H1 (cell line): ENCODE data around the gene GRIFIN. TPM values are rescaled to one million over a fixed set of nuclear protein-coding genes. Genes with fewer than 3 reads are reported as not detected.

Experiments
- CTCF ChIA-PET: fragments of 300-600 bp; sonication (Branson Sonifier 250); formaldehyde crosslinking; loops from one replicate; lab custom pipeline; 2021; ENCODE audit not compliant: partially characterized antibody; lab: Charles Lee
- POLR2A ChIA-PET: fragments of 300-600 bp; sonication (Branson Sonifier 250); formaldehyde crosslinking; loops from one replicate; lab custom pipeline; 2021; ENCODE audit warnings: inconsistent platforms; ENCODE audit not compliant: partially characterized antibody; lab: Charles Lee
- DNase-seq, 2 experiments: peaks; one replicate each; pipeline versions ENCODE4 v3.0.0 to v3.0.0-alpha.2; 2010 to 2022; ENCODE audit warnings: low spot score in 2 of 2, low read depth in 1 of 2, mixed read lengths in 1 of 2
- FAIRE-seq: peaks from 2 replicates; lab custom pipeline; 2011; peaks lifted over from hg19 to GRCh38; lab: Jason Lieb, UNC
- H2AFZ ChIP-seq: 2 replicates; pipeline ENCODE4 v1.8.1; 2012; ENCODE audit warnings: low read length, inconsistent platforms
- H2AK5ac ChIP-seq: 2 replicates; pipeline ENCODE4 v1.6.1; 2013; ENCODE audit warnings: low read depth, low read length
- H2BK120ac ChIP-seq: replicated peaks from 2 replicates; pipeline ENCODE3; 2013; ENCODE audit warnings: low read depth, low read length, inconsistent platforms
- H2BK12ac ChIP-seq: 2 replicates; pipeline ENCODE4 v1.6.1; 2013; ENCODE audit warnings: low read depth, low read length
- H2BK15ac ChIP-seq: 2 replicates; pipeline ENCODE4 v1.6.1; 2013; ENCODE audit warnings: low read length
- H2BK20ac ChIP-seq: 2 replicates; pipeline ENCODE4 v1.6.1; 2013; ENCODE audit warnings: low read length
- H2BK5ac ChIP-seq: 2 replicates; pipeline ENCODE4 v1.6.1; 2013; ENCODE audit warnings: low read depth, low read length
- H3K14ac ChIP-seq: 2 replicates; pipeline ENCODE4 v1.6.1; 2013; ENCODE audit warnings: inconsistent platforms; ENCODE audit not compliant: insufficient read length
- H3K18ac ChIP-seq: 2 replicates; pipeline ENCODE4 v1.6.1; 2013; ENCODE audit warnings: low read length; ENCODE audit errors: extremely low read depth
- H3K23ac ChIP-seq: 2 replicates; pipeline ENCODE4 v1.6.1; 2013; ENCODE audit warnings: inconsistent platforms; ENCODE audit not compliant: insufficient read length
- H3K23me2 ChIP-seq: 2 replicates; pipeline ENCODE4 v1.6.1; 2013; ENCODE audit warnings: low read depth, low read length
- H3K27ac ChIP-seq: 2 replicates; pipeline ENCODE4 v1.6.1; 2011; ENCODE audit warnings: low read depth, low read length, inconsistent platforms
- H3K27me3 ChIP-seq, 4 experiments: replicated peaks in 1 of 4; 1 replicate in 1 of 4; 2 replicates in 3 of 4; pipeline versions ENCODE4 v1.6.1 to v1.8.1; 2011 to 2013; ENCODE audit warnings: low read length in 3 of 4, mild to moderate bottlenecking in 3 of 4, inconsistent platforms in 2 of 4, mixed read lengths in 2 of 4, moderate library complexity in 1 of 4; ENCODE audit not compliant: control insufficient read depth in 3 of 4, insufficient read depth in 3 of 4; ENCODE audit errors: extremely low read depth in 1 of 4
- H3K36me3 ChIP-seq, 4 experiments: 2 replicates each; pipeline versions ENCODE4 v1.6.1 to v1.8.1; 2011 to 2013; ENCODE audit warnings: mild to moderate bottlenecking in 4 of 4, low read length in 3 of 4, moderate library complexity in 2 of 4, control low read depth in 1 of 4, inconsistent platforms in 1 of 4; ENCODE audit not compliant: insufficient read depth in 4 of 4, control insufficient read depth in 2 of 4
- H3K4ac ChIP-seq: replicated peaks from 2 replicates; pipeline ENCODE3; 2013; ENCODE audit warnings: low read length, low read depth, mixed read lengths, inconsistent platforms; ENCODE audit not compliant: insufficient read length
- H3K4me1 ChIP-seq, 4 experiments: replicated peaks in 1 of 4; 1 replicate in 1 of 4; 2 replicates in 3 of 4; pipeline versions ENCODE4 v1.6.1 to v1.8.1; 2011 to 2013; ENCODE audit warnings: low read length in 3 of 4, inconsistent platforms in 2 of 4, mixed read lengths in 1 of 4; ENCODE audit not compliant: insufficient read depth in 4 of 4, control insufficient read depth in 3 of 4
- H3K4me2 ChIP-seq, 2 experiments: 2 replicates each; pipeline versions ENCODE4 v1.6.1 to v1.8.1; 2011 to 2013; ENCODE audit warnings: low read depth in 2 of 2, low read length in 2 of 2, control low read depth in 1 of 2, inconsistent platforms in 1 of 2, mild to moderate bottlenecking in 1 of 2; ENCODE audit not compliant: insufficient read depth in 1 of 2
- H3K4me3 ChIP-seq, 4 experiments: fragments of 200-600, 300-600 bp in 1 of 4; sonication (generic), shearing (Covaris generic), sonication (Bioruptor Twin) in 1 of 4; 2 replicates each; pipeline versions ENCODE4 v1.5.1 to v1.8.1; 2011 to 2016; ENCODE audit warnings: low read length in 4 of 4, low read depth in 3 of 4, control low read depth in 2 of 4, inconsistent platforms in 2 of 4, mild to moderate bottlenecking in 2 of 4, mixed read lengths in 1 of 4, moderate library complexity in 1 of 4; ENCODE audit not compliant: insufficient read depth in 2 of 4; ENCODE audit errors: extremely low read depth in 1 of 4
- H3K56ac ChIP-seq: replicated peaks from 2 replicates; pipeline ENCODE3; 2013; ENCODE audit warnings: low read depth, mild to moderate bottlenecking, mixed read lengths, low read length, inconsistent platforms; ENCODE audit not compliant: insufficient read length
- H3K79me1 ChIP-seq: 2 replicates; pipeline ENCODE4 v1.6.1; 2013; ENCODE audit warnings: low read depth, low read length, control low read depth
- H3K79me2 ChIP-seq, 2 experiments: 2 replicates each; pipeline versions ENCODE4 v1.6.1 to v1.8.1; 2012 to 2013; ENCODE audit warnings: low read length in 2 of 2, mild to moderate bottlenecking in 2 of 2, inconsistent platforms in 1 of 2; ENCODE audit not compliant: insufficient read depth in 2 of 2, control insufficient read depth in 1 of 2
- H3K9ac ChIP-seq, 4 experiments: replicated peaks in 1 of 4; 1 replicate in 1 of 4; 2 replicates in 3 of 4; pipeline versions ENCODE4 v1.6.1 to v1.8.1; 2011 to 2013; ENCODE audit warnings: low read depth in 3 of 4, low read length in 3 of 4, control low read depth in 2 of 4, mild to moderate bottlenecking in 2 of 4, moderate library complexity in 2 of 4, inconsistent platforms in 1 of 4; ENCODE audit errors: extremely low read depth in 1 of 4
- H3K9me3 ChIP-seq, 2 experiments: 2 replicates each; pipeline versions ENCODE4 v1.6.1 to v1.8.1; 2012 to 2013; ENCODE audit warnings: mild to moderate bottlenecking in 2 of 2, moderate library complexity in 2 of 2, control low read depth in 1 of 2, inconsistent platforms in 1 of 2, low read depth in 1 of 2, low read length in 1 of 2, mixed read lengths in 1 of 2; ENCODE audit not compliant: insufficient read depth in 2 of 2
- H4K20me1 ChIP-seq, 2 experiments: replicated peaks in 1 of 2; 2 replicates each; pipeline versions ENCODE3 to v1.8.1; 2011 to 2013; ENCODE audit warnings: inconsistent platforms in 2 of 2, low read length in 2 of 2, mild to moderate bottlenecking in 1 of 2; ENCODE audit not compliant: insufficient read depth in 2 of 2, control insufficient read depth in 1 of 2
- H4K5ac ChIP-seq: 2 replicates; pipeline ENCODE4 v1.6.1; 2013; ENCODE audit warnings: low read length, low read depth, mixed read lengths, inconsistent platforms; ENCODE audit not compliant: insufficient read length
- H4K8ac ChIP-seq: 2 replicates; pipeline ENCODE4 v1.8.0; 2013; ENCODE audit warnings: mild to moderate bottlenecking, moderate library complexity, low read length, inconsistent platforms; ENCODE audit not compliant: insufficient read depth; ENCODE audit errors: extremely low read depth
- H4K91ac ChIP-seq: replicated peaks from 2 replicates; pipeline ENCODE3; 2013; ENCODE audit warnings: low read length, mixed read lengths, inconsistent platforms; ENCODE audit not compliant: insufficient read length
- CHD2 ChIP-seq: IDR thresholded peaks from 2 replicates; pipeline ENCODE4 v1.6.1; 2012; ENCODE audit warnings: low read length, improper control_type of control experiment
- GTF2F1 ChIP-seq: IDR thresholded peaks from 2 replicates; pipeline ENCODE4 v1.6.1; 2012; ENCODE audit warnings: low read depth, low read length, improper control_type of control experiment, borderline replicate concordance
- JUND ChIP-seq: IDR thresholded peaks from 2 replicates; pipeline ENCODE4 v1.6.1; 2011; ENCODE audit warnings: mild to moderate bottlenecking, improper control_type of control experiment, low read length
- KDM1A ChIP-seq: fragments of 200-600, 300-600 bp; sonication (generic); IDR thresholded peaks from 2 replicates; pipeline ENCODE4 v1.7.1; 2016; ENCODE audit warnings: mild to moderate bottlenecking, low read length, borderline replicate concordance
- RBBP5 ChIP-seq: IDR thresholded peaks from 2 replicates; pipeline ENCODE4 v1.7.1; 2012; ENCODE audit warnings: low read depth, mild to moderate bottlenecking, inconsistent platforms, low read length, moderate library complexity, borderline replicate concordance
- SP1 ChIP-seq: IDR thresholded peaks from 2 replicates; pipeline ENCODE4 v1.6.1; 2011; ENCODE audit warnings: low read depth, low read length
- TAF7 ChIP-seq: optimal IDR thresholded peaks from 2 replicates; pipeline ENCODE3; 2011; ENCODE audit warnings: low read depth, mild to moderate bottlenecking, inconsistent platforms, low read length, moderate library complexity, borderline replicate concordance
- WGBS, 2 experiments: shearing (Covaris generic) in 1 of 2; methylation state at CpG; one replicate each; pipeline versions ENCODE4 v1.1.6 to v1.1.7; 2013 to 2015; ENCODE audit warnings: low lambda C conversion rate in 2 of 2, mixed read lengths in 2 of 2, inconsistent platforms in 1 of 2, low coverage in 1 of 2, missing lambda C conversion rate in 1 of 2; ENCODE audit not compliant: insufficient replicate concordance in 2 of 2, insufficient coverage in 1 of 2, insufficient read length in 1 of 2; ENCODE audit errors: extremely low coverage in 1 of 2, missing lambda C conversion rate in 1 of 2; 5-methylcytosine and 5-hydroxymethylcytosine counted together
- polyA plus RNA-seq, 7 experiments: library from polyadenylated mRNA; depleted of rRNA in 3 of 7; stranded (reverse) in 5 of 7; unstranded in 2 of 7; fragments of >200 nt in 5 of 7; fragments of 200-250 nt in 2 of 7; gene quantifications; 1 replicate in 5 of 7; 2 replicates in 1 of 7; 4 replicates in 1 of 7; pipeline versions ENCODE4 v1.2.1 to v1.2.3, GENCODE V29; 2011 to 2013; ENCODE audit warnings: missing spikeins in 2 of 7, mixed read lengths in 2 of 7
- total RNA-seq: library from RNA; stranded (reverse); fragmentation: NEBNext Ultra II Directional; extraction: Animal tissue kit (Norgen Biotek cat#: 25700); gene quantifications from 2 replicates; pipeline ENCODE4 v1.2.1, GENCODE V29; 2021

GRIFIN gene
- total and polyA plus RNA-seq, 2 of the 8 experiments (the other 6 are each of a cell fraction or from before 2014, with no cell fraction given), result not detected

DNA sequence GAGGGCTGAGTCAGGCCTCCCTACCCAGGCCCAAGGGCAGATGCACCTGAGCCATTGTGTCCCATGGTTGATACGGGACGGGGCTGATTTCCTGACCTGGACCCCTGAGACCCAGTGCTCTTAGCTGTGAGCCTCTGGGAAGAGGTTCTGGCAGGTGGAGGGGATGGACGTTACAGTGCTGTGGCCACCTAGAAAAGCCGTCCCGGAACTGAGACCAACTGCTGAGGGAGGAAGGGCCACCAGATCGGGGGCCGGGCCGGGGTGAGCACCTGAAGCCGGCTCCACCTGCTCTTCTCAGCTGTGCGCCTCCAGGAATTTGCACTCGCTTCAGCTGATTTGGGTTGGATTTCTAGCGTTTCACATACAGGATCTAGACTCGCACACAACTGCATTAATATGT is 37.4 kb downstream of the GRIFIN start:
- peak overlapping the region; percentile 13 for H3K23ac ChIP-seq
- H4K20me1 ChIP-seq, result peaks cover 0 to 7% of the 10 kb centered on the region in 2 experiments
- no peaks in the 10 kb centered on the region for H3K79me1 ChIP-seq
- no peak overlapping the region for H3K9ac ChIP-seq
- H3K9me3 ChIP-seq, result peaks cover 0 to 4% of the 10 kb centered on the region in 2 experiments; a peak in 1 of 4 replicates
- no peaks in the 10 kb centered on the region; a peak in 1 of 4 replicates for H3K79me2 ChIP-seq
- H3K4me3 ChIP-seq, result no peak overlapping the region
- 96% methylated on average over 10 of the region's 13 CpGs; no CpG with 5 or more reads in 1 of the 2 experiments for WGBS, 2 experiments
- no peak overlapping the region for H3K27ac ChIP-seq
- H2AFZ ChIP-seq, result no peak overlapping the region
- no peaks in the 10 kb centered on the region for H3K4me1 ChIP-seq
- TF ChIP-seq CHD2, result no peak
- no peak for TF ChIP-seq GTF2F1
- no peak for TF ChIP-seq KDM1A
- TF ChIP-seq SP1, result 0 out of 2 replicates have a peak, but pooled peaks have one; percentile 29
- TF ChIP-seq TAF7, result no peak
- TF ChIP-seq RBBP5, result no peak
- no peak for TF ChIP-seq JUND
- peak overlapping the region; percentile 5 for H3K4ac ChIP-seq
- H4K91ac ChIP-seq, result no peak overlapping the region
- no peak overlapping the region for H3K56ac ChIP-seq
- H2BK12ac ChIP-seq, result no peak overlapping the region
- no peak overlapping the region for H2BK20ac ChIP-seq
- H3K14ac ChIP-seq, result no peak overlapping the region
- no peak overlapping the region for H3K18ac ChIP-seq
- peaks cover 0 to 10% (median 0%) of the 10 kb centered on the region in 4 experiments; a peak in 3 of 8 replicates for H3K36me3 ChIP-seq
- H4K8ac ChIP-seq, result no peak overlapping the region
- H3K23me2 ChIP-seq, result no peaks in the 10 kb centered on the region
- FAIRE-seq (no peak), DNase-seq (no peak)
- no peak overlapping the region for H3K4me2 ChIP-seq
- no peak overlapping the region for H2AK5ac ChIP-seq
- H2BK15ac ChIP-seq, result no peak overlapping the region
- H2BK120ac ChIP-seq, result no peak overlapping the region
- POLR2A ChIA-PET, result interaction anchor here (1.8 to 2.3 kb wide), 2 partner anchors 10 to 11 kb away, joined by 5 to 16 read pairs; no protein-coding TSS in a partner anchor
- CTCF ChIA-PET, result interaction anchor here (1.9 to 14.6 kb wide), 2 partner anchors 12 to 271 kb away, joined by 4 to 119 read pairs; no protein-coding TSS in a partner anchor
- 0 out of 2 replicates have a peak overlapping the region, but pooled peaks have one; percentile 16 for H2BK5ac ChIP-seq
- H4K5ac ChIP-seq, result no peak overlapping the region
- no peaks in the 10 kb centered on the region for H3K27me3 ChIP-seq
